Right cardiac atrium (tissue), 5 donors: ENCODE results near the gene MDP1. TPM values are rescaled to one million over a fixed set of nuclear protein-coding genes. Genes with fewer than 3 reads are reported as not detected.

ENCODE experiments used
- ATAC-seq, 2 donors: fragments of 200-7000 bp; cut with Tn5 transposase; one replicate each; pipeline versions ENCODE4 v1.8.0 to v1.9.1; 2020; ENCODE audit warnings: moderate library complexity in 2 of 2, mild to moderate bottlenecking in 1 of 2
- DNase-seq, 3 donors: peaks; one replicate each; pipeline ENCODE4 v3.0.0-alpha.2; 2020
- H3K27ac ChIP-seq: one replicate; pipeline ENCODE4 v1.5.1; 2013; ENCODE audit warnings: mild to moderate bottlenecking, low read length, control low read depth, moderate library complexity
- H3K27me3 ChIP-seq: one replicate; pipeline ENCODE4 v1.6.1; 2013; ENCODE audit not compliant: control insufficient read depth, insufficient read depth
- H3K4me1 ChIP-seq: one replicate; pipeline ENCODE4 v1.6.1; 2013; ENCODE audit warnings: low read length; ENCODE audit not compliant: control insufficient read depth, insufficient read depth
- H3K4me3 ChIP-seq: one replicate; pipeline ENCODE4 v1.5.1; 2013; ENCODE audit warnings: low read length, control low read depth
- H3K9me3 ChIP-seq: one replicate; pipeline ENCODE4 v1.6.1; 2013; ENCODE audit warnings: low read length; ENCODE audit not compliant: control insufficient read depth
- whole genome bisulfite sequencing: extraction: QIAGEN DNeasy Blood & Tissue Kit; methylation state at CpG from one replicate; pipeline ENCODE4 v1.1.7; 2013; 5-methylcytosine and 5-hydroxymethylcytosine counted together
- intact Hi-C, 4 donors: fragments of 100-400 bp; cut with DNase I; formaldehyde crosslinking; loops; one replicate each; pipeline versions ENCODE4 v1.11.0 to v1.14.0; 2022 to 2023
- polyA plus RNA-seq: library from polyadenylated mRNA; stranded (reverse); fragments of 200-250 nt; gene quantifications from one replicate; pipeline ENCODE4 v1.2.3, GENCODE V29; 2013
- total RNA-seq, 4 donors: library from RNA; stranded (reverse); fragmentation: NEBNext Ultra II Directional; extraction: Animal tissue kit (Norgen Biotek cat#: 25700); gene quantifications; one replicate each; pipeline ENCODE4 v1.2.1, GENCODE V29; 2021
- donor health status: healthy with polysubstance abuse.
- donor health status: DM: no; HTN: yes; CAD: no.
- donor health status: DM: no; HTN: no; CAD: no.
- donor health status: DM: no; HTN: yes; CAD: no; lungs with severe emphysema.
- donor health status: DM: yes; HTN: yes; CAD: no.

MDP1 gene
- total and polyA plus RNA-seq, 5 donors: 15.7 to 26.8 (median 19.2) TPM

GRCh38 chr14:24176599-24176998, 39.3 kb downstream of the MDP1 start:
- intact Hi-C loops: no loop called here
- H3K27ac ChIP-seq: no peak overlapping the region
- WGBS: 97% methylated on average over 5 of the region's 5 CpGs
- peak in 1 of 3 donors; percentile 13 for DNase-seq
- no peak overlapping the region for H3K4me3 ChIP-seq
- ATAC-seq: no peak
- H3K4me1 ChIP-seq: no peaks in the 10 kb centered on the region
- no peaks in the 10 kb centered on the region for H3K27me3 ChIP-seq
- no peaks in the 10 kb centered on the region for H3K9me3 ChIP-seq

GRCh38 chr14:24172871-24173281, 43.0 kb downstream of the MDP1 start:
- no peak overlapping the region for H3K27ac ChIP-seq
- peak in 2 of 3 donors; percentile 16 to 43 for DNase-seq
- no peaks in the 10 kb centered on the region for H3K27me3 ChIP-seq
- 72% methylated on average over 20 of the region's 20 CpGs for WGBS
- no peak for ATAC-seq
- H3K9me3 ChIP-seq: no peaks in the 10 kb centered on the region
- intact Hi-C loops: no loop called here
- no peaks in the 10 kb centered on the region for H3K4me1 ChIP-seq
- no peak overlapping the region for H3K4me3 ChIP-seq

- Histone ChIP-seq H3K27me3 (no peaks in the 10 kb centered on the region), H3K4me3 (no peak overlapping the region), H3K4me1 (no peaks in the 10 kb centered on the region), H3K27ac (no peak overlapping the region), H3K9me3 (no peaks in the 10 kb centered on the region)
- WGBS: 33% methylated on average over 30 of the region's 30 CpGs
- intact Hi-C loops: no loop called here
- peak in 1 of 2 donors; percentile 3 for ATAC-seq
- DNase-seq: peak in 2 of 3 donors; percentile 31 to 61
Observed at GRCh38 chr14:24172261-24172860, 43.5 kb downstream of the MDP1 start.

- WGBS: 14% methylated on average over 63 of the region's 63 CpGs
- ATAC-seq (peak; percentile 82 to 86), DNase-seq (peak; percentile 77 to 92 (median 91))
- H3K9me3 ChIP-seq: no peaks in the 10 kb centered on the region
- H3K4me1 ChIP-seq: no peaks in the 10 kb centered on the region
- H3K4me3 ChIP-seq: no peak within 1 kb of the TSS
- no peaks in the 10 kb centered on the region for H3K27me3 ChIP-seq
- H3K27ac ChIP-seq: no peak within 1 kb of the TSS
- intact Hi-C loops: no loop called here
Observed at GRCh38 chr14:24171422-24172260, 44.2 kb downstream of the MDP1 start, which contains the start of gene REC8. TSS of gene REC8 (plus strand) at chr14:24172080. CDS start at chr14:24172553, 473 bp downstream.

- Histone ChIP-seq H3K27ac (no peak overlapping the region), H3K9me3 (no peaks in the 10 kb centered on the region), H3K4me3 (no peak overlapping the region), H3K27me3 (no peaks in the 10 kb centered on the region), H3K4me1 (peaks cover 3% of the 10 kb centered on the region)
- ATAC-seq (no peak), DNase-seq (no peak)
- intact Hi-C loops: no loop called here
- WGBS: 77% methylated on average over 3 of the region's 3 CpGs
Observed at GRCh38 chr14:24167469-24168114, 48.3 kb downstream of the MDP1 start.

GRCh38 chr14:24165785-24166184, 50.1 kb downstream of the MDP1 start:
- Histone ChIP-seq H3K27ac (no peak overlapping the region), H3K4me1 (peaks cover 3% of the 10 kb centered on the region), H3K4me3 (no peak overlapping the region), H3K9me3 (no peaks in the 10 kb centered on the region), H3K27me3 (no peaks in the 10 kb centered on the region)
- 93% methylated on average over 5 of the region's 5 CpGs for WGBS
- no peak for ATAC-seq
- intact Hi-C loops: no loop called here
- DNase-seq: peak in 1 of 3 donors; percentile 16

GRCh38 chr14:24164518-24164991, 51.3 kb downstream of the MDP1 start:
- no peak overlapping the region for H3K27ac ChIP-seq
- 93% methylated on average over 14 of the region's 14 CpGs for WGBS
- no peak overlapping the region for H3K4me3 ChIP-seq
- peaks cover 3% of the 10 kb centered on the region for H3K4me1 ChIP-seq
- ATAC-seq: no peak
- H3K27me3 ChIP-seq: no peaks in the 10 kb centered on the region
- intact Hi-C loops: no loop called here
- no peaks in the 10 kb centered on the region for H3K9me3 ChIP-seq
- peak in 1 of 3 donors; percentile 52 for DNase-seq

Other genes with a start within 250 kb of the MDP1 start
Only the 30 nearest of the 34 such genes appear.
- under 1 TPM; 0.17 to 0.45 (median 0.17) TPM for gene CARMIL3, start 164.1 kb downstream of the MDP1 start, total RNA-seq
- gene CARMIL3, start 164.1 kb downstream of the MDP1 start, polyA plus RNA-seq: 0.18 TPM
- gene CPNE6, start 144.5 kb downstream of the MDP1 start, total RNA-seq: under 1 TPM in 1 of 4 donors, not detected in 3; 0.14 TPM
- 0.16 TPM for gene CPNE6, start 144.5 kb downstream of the MDP1 start, polyA plus RNA-seq
- 10 to 100 TPM in 1 of 4 donors, 1 to 10 TPM in 3; 4.0 to 11.0 (median 5.3) TPM for gene PCK2, start 121.8 kb downstream of the MDP1 start, total RNA-seq
- gene PCK2, start 121.8 kb downstream of the MDP1 start, polyA plus RNA-seq: 3.5 TPM
- gene DCAF11, start 101.3 kb downstream of the MDP1 start, total RNA-seq: 10 to 100 TPM; 50.6 to 70.7 (median 62.6) TPM
- 33.1 TPM for gene DCAF11, start 101.3 kb downstream of the MDP1 start, polyA plus RNA-seq
- gene NRL, start 101.1 kb downstream of the MDP1 start, total RNA-seq: 1 to 10 TPM in 3 of 4 donors, under 1 TPM in 1; 0.79 to 2.9 (median 2.4) TPM
- gene NRL, start 101.1 kb downstream of the MDP1 start, polyA plus RNA-seq: 2.6 TPM
- 100 to 1,000 TPM in 3 of 4 donors, 10 to 100 TPM in 1; 87.4 to 178 (median 134) TPM for gene FITM1, start 85.4 kb downstream of the MDP1 start, total RNA-seq
- gene FITM1, start 85.4 kb downstream of the MDP1 start, polyA plus RNA-seq: 224 TPM
- gene PSME1, start 79.9 kb downstream of the MDP1 start, total RNA-seq: 100 to 1,000 TPM in 3 of 4 donors, 10 to 100 TPM in 1; 99.8 to 112 (median 103) TPM
- 141 TPM for gene PSME1, start 79.9 kb downstream of the MDP1 start, polyA plus RNA-seq
- 10 to 100 TPM; 17.2 to 18.9 (median 18.1) TPM for gene EMC9, start 74.5 kb downstream of the MDP1 start, total RNA-seq
- 21.2 TPM for gene EMC9, start 74.5 kb downstream of the MDP1 start, polyA plus RNA-seq
- 10 to 100 TPM; 62.7 to 90.6 (median 67.6) TPM for gene PSME2, start 69.5 kb downstream of the MDP1 start, total RNA-seq
- 102 TPM for gene PSME2, start 69.5 kb downstream of the MDP1 start, polyA plus RNA-seq
- gene RNF31, start 68.6 kb downstream of the MDP1 start, total RNA-seq: 10 to 100 TPM; 29.2 to 48.4 (median 42.6) TPM
- 27.6 TPM for gene RNF31, start 68.6 kb downstream of the MDP1 start, polyA plus RNA-seq
- gene IRF9, start 54.8 kb downstream of the MDP1 start, total RNA-seq: 100 to 1,000 TPM in 1 of 4 donors, 10 to 100 TPM in 3; 47.5 to 103 (median 59.0) TPM
- gene IRF9, start 54.8 kb downstream of the MDP1 start, polyA plus RNA-seq: 44.5 TPM
- 1 to 10 TPM; 1.9 to 5.8 (median 3.2) TPM for gene REC8, start 44.0 kb downstream of the MDP1 start, total RNA-seq
- gene REC8, start 44.0 kb downstream of the MDP1 start, polyA plus RNA-seq: 4.1 TPM
- gene IPO4, start 27.2 kb downstream of the MDP1 start, total RNA-seq: 10 to 100 TPM; 10.2 to 22.5 (median 12.1) TPM
- gene IPO4, start 27.2 kb downstream of the MDP1 start, polyA plus RNA-seq: 4.1 TPM
- 10 to 100 TPM; 26.4 to 37.6 (median 30.4) TPM for gene TM9SF1, start 20.6 kb downstream of the MDP1 start, total RNA-seq
- 14.8 TPM for gene TM9SF1, start 20.6 kb downstream of the MDP1 start, polyA plus RNA-seq
- under 1 TPM in 2 of 4 donors, not detected in 2; 0.18 to 0.37 TPM for gene TSSK4, start 10.4 kb downstream of the MDP1 start, total RNA-seq
- not detected for gene TSSK4, start 10.4 kb downstream of the MDP1 start, polyA plus RNA-seq
- 10 to 100 TPM; 35.2 to 49.3 (median 39.5) TPM for gene CHMP4A, start 2.6 kb downstream of the MDP1 start, total RNA-seq
- 56.3 TPM for gene CHMP4A, start 2.6 kb downstream of the MDP1 start, polyA plus RNA-seq
- gene NEDD8, start 16.3 kb upstream of the MDP1 start, total RNA-seq: 100 to 1,000 TPM; 167 to 190 (median 183) TPM
- gene NEDD8, start 16.3 kb upstream of the MDP1 start, polyA plus RNA-seq: 302 TPM
- gene GMPR2, start 16.9 kb upstream of the MDP1 start, total RNA-seq: 10 to 100 TPM; 32.4 to 45.4 (median 34.6) TPM
- gene GMPR2, start 16.9 kb upstream of the MDP1 start, polyA plus RNA-seq: 30.3 TPM
- 10 to 100 TPM; 38.9 to 45.9 (median 45.3) TPM for gene TINF2, start 26.6 kb upstream of the MDP1 start, total RNA-seq
- 23.0 TPM for gene TINF2, start 26.6 kb upstream of the MDP1 start, polyA plus RNA-seq
- gene TGM1, start 47.1 kb upstream of the MDP1 start, total RNA-seq: 1 to 10 TPM in 1 of 4 donors, under 1 TPM in 3; 0.36 to 2.0 (median 0.58) TPM
- 0.16 TPM for gene TGM1, start 47.1 kb upstream of the MDP1 start, polyA plus RNA-seq
- gene RABGGTA, start 55.5 kb upstream of the MDP1 start, total RNA-seq: 10 to 100 TPM; 18.1 to 21.4 (median 20.8) TPM
- gene RABGGTA, start 55.5 kb upstream of the MDP1 start, polyA plus RNA-seq: 20.7 TPM
- gene DHRS1, start 83.7 kb upstream of the MDP1 start, total RNA-seq: 10 to 100 TPM in 2 of 4 donors, 1 to 10 TPM in 2; 5.9 to 12.0 (median 10.4) TPM
- 7.2 TPM for gene DHRS1, start 83.7 kb upstream of the MDP1 start, polyA plus RNA-seq
- gene NOP9, start 83.8 kb upstream of the MDP1 start, total RNA-seq: 10 to 100 TPM; 19.2 to 20.3 (median 19.6) TPM
- gene NOP9, start 83.8 kb upstream of the MDP1 start, polyA plus RNA-seq: 9.6 TPM
- gene CIDEB, start 91.9 kb upstream of the MDP1 start, total RNA-seq: 1 to 10 TPM; 5.8 to 8.5 (median 6.9) TPM
- gene CIDEB, start 91.9 kb upstream of the MDP1 start, polyA plus RNA-seq: 3.6 TPM
- gene LTB4R2, start 94.1 kb upstream of the MDP1 start, total RNA-seq: 1 to 10 TPM; 1.2 to 2.1 (median 1.4) TPM
- 0.66 TPM for gene LTB4R2, start 94.1 kb upstream of the MDP1 start, polyA plus RNA-seq
- gene LTB4R, start 95.4 kb upstream of the MDP1 start, total RNA-seq: 1 to 10 TPM; 2.2 to 3.1 (median 2.4) TPM
- 1.6 TPM for gene LTB4R, start 95.4 kb upstream of the MDP1 start, polyA plus RNA-seq
- 10 to 100 TPM; 24.1 to 45.3 (median 32.8) TPM for gene ADCY4, start 119.0 kb upstream of the MDP1 start, total RNA-seq
- gene ADCY4, start 119.0 kb upstream of the MDP1 start, polyA plus RNA-seq: 33.4 TPM
- 1 to 10 TPM; 2.9 to 7.0 (median 6.4) TPM for gene RIPK3, start 123.9 kb upstream of the MDP1 start, total RNA-seq
- gene RIPK3, start 123.9 kb upstream of the MDP1 start, polyA plus RNA-seq: 3.8 TPM
- 10 to 100 TPM; 15.7 to 40.0 (median 31.0) TPM for gene NFATC4, start 152.1 kb upstream of the MDP1 start, total RNA-seq
- gene NFATC4, start 152.1 kb upstream of the MDP1 start, polyA plus RNA-seq: 25.8 TPM
- 10 to 100 TPM in 2 of 4 donors, 1 to 10 TPM in 2; 9.3 to 12.0 (median 10.5) TPM for gene NYNRIN, start 182.9 kb upstream of the MDP1 start, total RNA-seq
- 5.1 TPM for gene NYNRIN, start 182.9 kb upstream of the MDP1 start, polyA plus RNA-seq